Spinal cord (tissue), 10 donors: Measurements from ENCODE around the gene CLMN. TPM values are rescaled to one million over a fixed set of nuclear protein-coding genes. Genes with fewer than 3 reads are reported as not detected.

ENCODE experiments used
- DNase-seq, 6 donors: peaks; one replicate each; pipeline versions ENCODE4 v3.0.0 to v3.0.0-alpha.2; 2013 to 2015; ENCODE audit warnings: low spot score in 6 of 6, low read depth in 4 of 6
- H3K27ac ChIP-seq: one replicate; pipeline ENCODE4 v1.5.1; 2013; ENCODE audit warnings: low read depth, low read length, control low read depth
- H3K27me3 ChIP-seq: one replicate; pipeline ENCODE4 v1.6.1; 2013; ENCODE audit warnings: low read length; ENCODE audit not compliant: control insufficient read depth, insufficient read depth
- H3K36me3 ChIP-seq: one replicate; pipeline ENCODE4 v1.6.1; 2013; ENCODE audit warnings: low read length; ENCODE audit not compliant: control insufficient read depth, insufficient read depth
- H3K4me1 ChIP-seq: one replicate; pipeline ENCODE4 v1.6.1; 2013; ENCODE audit warnings: low read length; ENCODE audit not compliant: control insufficient read depth, insufficient read depth
- H3K4me3 ChIP-seq: one replicate; pipeline ENCODE4 v1.5.1; 2013; ENCODE audit warnings: low read depth, low read length, control low read depth
- H3K9me3 ChIP-seq: one replicate; pipeline ENCODE4 v1.6.1; 2013; ENCODE audit warnings: low read length; ENCODE audit not compliant: control insufficient read depth, insufficient read depth
- WGBS: methylation state at CpG from one replicate; pipeline ENCODE4 v1.1.5; 2013; ENCODE audit warnings: missing lambda C conversion rate; ENCODE audit not compliant: insufficient coverage; 5-methylcytosine and 5-hydroxymethylcytosine counted together
- polyA plus RNA-seq, 2 donors: library from polyadenylated mRNA; unstranded; fragments of 120-200 nt; gene quantifications; one replicate each; pipeline ENCODE4 v1.2.1, GENCODE V29; 2013; ENCODE audit not compliant: insufficient read length in 2 of 2
- total RNA-seq, 2 donors: library from RNA; depleted of rRNA in 1 of 2; stranded (reverse); fragments of 120-200 nt in 1 of 2; fragments of >200 nt in 1 of 2; gene quantifications; one replicate each; pipeline versions ENCODE4 v1.2.3 to v1.2.4, GENCODE V29; 2013 to 2014
- donor health status: healthy.

CLMN gene
- total and polyA plus RNA-seq, 4 donors, result 4.1 to 18.8 (median 8.6) TPM

- no peak overlapping the region for H3K4me3 ChIP-seq
- H3K9me3 ChIP-seq, result no peaks in the 10 kb centered on the region
- no peaks in the 10 kb centered on the region for H3K36me3 ChIP-seq
- WGBS, result 58% methylated on average over 7 of the region's 8 CpGs
- peaks cover 41% of the 10 kb centered on the region for H3K4me1 ChIP-seq
- no peak overlapping the region for H3K27ac ChIP-seq
- peaks cover 2% of the 10 kb centered on the region for H3K27me3 ChIP-seq
- DNase-seq, result no peak
Observed at GRCh38 chr14:95316821-95317220, 2.9 kb downstream of the CLMN start.

GRCh38 chr14:95315579-95315978 lies 4.1 kb downstream of the CLMN start:
- 90% methylated on average over 7 of the region's 7 CpGs for WGBS
- H3K9me3 ChIP-seq, result no peaks in the 10 kb centered on the region
- no peaks in the 10 kb centered on the region for H3K36me3 ChIP-seq
- H3K27ac ChIP-seq, result no peak overlapping the region
- H3K27me3 ChIP-seq, result peaks cover 2% of the 10 kb centered on the region
- DNase-seq, result no peak
- peaks cover 36% of the 10 kb centered on the region for H3K4me1 ChIP-seq
- H3K4me3 ChIP-seq, result no peak overlapping the region

- peaks cover 34% of the 10 kb centered on the region for H3K4me1 ChIP-seq
- DNase-seq, result no peak
- peaks cover 2% of the 10 kb centered on the region for H3K27me3 ChIP-seq
- H3K4me3 ChIP-seq, result no peak overlapping the region
- H3K27ac ChIP-seq, result no peak overlapping the region
- H3K9me3 ChIP-seq, result no peaks in the 10 kb centered on the region
- no peaks in the 10 kb centered on the region for H3K36me3 ChIP-seq
- WGBS, result 95% methylated on average over 6 of the region's 6 CpGs
Observed at GRCh38 chr14:95315156-95315555, 4.6 kb downstream of the CLMN start.

DNA sequence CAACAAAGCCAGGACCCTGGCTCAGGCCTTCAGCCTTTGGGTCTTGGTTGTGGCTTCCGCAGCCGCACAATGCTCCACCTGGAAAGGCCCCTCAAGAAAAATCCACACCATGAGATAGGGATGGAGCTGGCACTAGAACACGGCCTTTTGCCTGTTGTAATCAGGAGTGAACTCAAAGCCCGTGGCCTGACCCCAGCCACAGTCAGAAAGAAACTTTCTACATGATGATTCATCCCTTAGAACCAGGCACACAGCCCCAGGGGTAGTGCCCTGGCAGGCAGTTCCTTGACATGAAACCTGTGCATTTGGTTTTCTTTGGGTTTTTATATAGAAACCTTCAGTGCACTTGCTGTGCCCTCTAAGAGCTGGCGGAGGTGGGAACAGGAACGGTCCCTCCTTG lies 5.1 kb downstream of the CLMN start:
- Histone ChIP-seq H3K4me1 (peaks cover 32% of the 10 kb centered on the region), H3K27ac (no peak overlapping the region), H3K27me3 (peaks cover 2% of the 10 kb centered on the region), H3K36me3 (no peaks in the 10 kb centered on the region), H3K4me3 (no peak overlapping the region), H3K9me3 (no peaks in the 10 kb centered on the region)
- 86% methylated on average over 5 of the region's 6 CpGs for WGBS
- no peak for DNase-seq

DNA sequence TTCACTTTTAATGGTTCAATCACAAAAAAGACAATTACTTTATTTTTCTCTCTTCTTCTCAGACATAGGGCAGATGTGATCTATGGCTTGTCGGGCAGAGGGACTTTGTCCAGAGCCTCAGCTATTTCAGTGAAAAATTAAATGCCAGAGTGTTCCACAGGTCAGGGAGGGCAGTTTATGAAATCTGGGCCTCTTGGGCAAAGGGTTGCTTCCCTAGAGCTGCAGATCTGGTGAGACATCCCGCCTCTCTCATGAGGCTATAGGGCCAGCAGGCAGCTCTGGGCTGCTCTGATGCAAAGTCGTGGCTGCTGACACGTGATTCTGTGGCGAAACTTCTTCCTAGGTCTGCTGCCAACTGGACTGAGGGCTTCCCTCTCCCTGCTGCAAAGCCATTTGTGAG lies 6.0 kb downstream of the CLMN start:
- H3K4me1 ChIP-seq, result peaks cover 25% of the 10 kb centered on the region
- no peaks in the 10 kb centered on the region for H3K36me3 ChIP-seq
- no peaks in the 10 kb centered on the region for H3K27me3 ChIP-seq
- WGBS, result 60% methylated on average over 5 of the region's 5 CpGs
- no peak for DNase-seq
- no peak overlapping the region for H3K4me3 ChIP-seq
- H3K9me3 ChIP-seq, result no peaks in the 10 kb centered on the region
- H3K27ac ChIP-seq, result peak overlapping the region; percentile 4

DNA sequence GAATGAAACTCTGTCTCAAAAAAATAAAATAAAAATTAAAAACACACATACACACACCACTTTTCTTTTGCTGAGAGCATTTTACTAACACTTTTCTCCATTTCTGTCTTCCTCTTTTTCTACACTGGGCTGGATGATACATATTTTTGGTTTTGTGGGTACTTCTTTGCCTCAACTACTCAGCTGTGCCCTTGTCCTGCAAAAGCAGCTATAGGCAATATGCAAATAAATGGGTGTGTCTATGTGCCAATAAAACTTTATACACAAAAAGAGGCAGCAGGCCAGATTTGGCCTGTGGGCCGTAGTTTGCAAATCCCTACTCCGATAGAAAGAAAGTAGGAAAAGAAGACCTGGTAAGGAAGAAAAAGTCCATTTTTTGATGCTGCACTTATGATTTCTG lies 6.5 kb downstream of the CLMN start:
- Histone ChIP-seq H3K9me3 (no peaks in the 10 kb centered on the region), H3K4me1 (peaks cover 25% of the 10 kb centered on the region), H3K4me3 (no peak overlapping the region), H3K36me3 (no peaks in the 10 kb centered on the region), H3K27ac (no peak overlapping the region), H3K27me3 (no peaks in the 10 kb centered on the region)
- DNase-seq, result no peak
- WGBS, result no CpG with 5 or more reads among the region's 2 CpGs

DNA sequence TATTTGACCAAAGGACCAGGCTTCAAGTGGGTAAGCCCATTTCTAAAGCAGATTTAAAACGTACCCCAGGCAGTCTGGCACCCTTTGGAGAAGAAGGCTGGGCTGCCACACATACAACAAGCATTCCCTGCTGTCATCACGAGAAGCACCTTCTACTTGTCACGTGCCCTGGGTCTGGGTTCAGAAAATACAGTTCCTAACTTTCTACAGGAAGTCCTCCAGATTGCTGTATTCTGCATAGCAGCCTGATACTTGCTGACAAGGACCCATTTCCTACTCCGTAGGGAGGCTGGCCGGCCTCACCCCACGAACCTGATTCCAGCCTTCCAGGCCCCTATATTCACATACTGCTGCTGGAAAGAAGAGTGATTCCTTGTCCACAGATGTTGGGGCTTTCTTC lies 7.4 kb downstream of the CLMN start:
- Histone ChIP-seq H3K27me3 (no peaks in the 10 kb centered on the region), H3K27ac (no peak overlapping the region), H3K4me1 (peaks cover 30% of the 10 kb centered on the region), H3K36me3 (no peaks in the 10 kb centered on the region), H3K4me3 (no peak overlapping the region), H3K9me3 (no peaks in the 10 kb centered on the region)
- 83% methylated on average over 5 of the region's 6 CpGs for WGBS
- no peak for DNase-seq

- Histone ChIP-seq H3K27me3 (no peaks in the 10 kb centered on the region), H3K9me3 (no peaks in the 10 kb centered on the region), H3K36me3 (no peaks in the 10 kb centered on the region), H3K4me3 (no peak overlapping the region), H3K4me1 (peaks cover 27% of the 10 kb centered on the region), H3K27ac (no peak overlapping the region)
- no peak for DNase-seq
- 88% methylated on average over 7 of the region's 7 CpGs for WGBS
Observed at GRCh38 chr14:95311752-95312151, 8.0 kb downstream of the CLMN start.

DNA sequence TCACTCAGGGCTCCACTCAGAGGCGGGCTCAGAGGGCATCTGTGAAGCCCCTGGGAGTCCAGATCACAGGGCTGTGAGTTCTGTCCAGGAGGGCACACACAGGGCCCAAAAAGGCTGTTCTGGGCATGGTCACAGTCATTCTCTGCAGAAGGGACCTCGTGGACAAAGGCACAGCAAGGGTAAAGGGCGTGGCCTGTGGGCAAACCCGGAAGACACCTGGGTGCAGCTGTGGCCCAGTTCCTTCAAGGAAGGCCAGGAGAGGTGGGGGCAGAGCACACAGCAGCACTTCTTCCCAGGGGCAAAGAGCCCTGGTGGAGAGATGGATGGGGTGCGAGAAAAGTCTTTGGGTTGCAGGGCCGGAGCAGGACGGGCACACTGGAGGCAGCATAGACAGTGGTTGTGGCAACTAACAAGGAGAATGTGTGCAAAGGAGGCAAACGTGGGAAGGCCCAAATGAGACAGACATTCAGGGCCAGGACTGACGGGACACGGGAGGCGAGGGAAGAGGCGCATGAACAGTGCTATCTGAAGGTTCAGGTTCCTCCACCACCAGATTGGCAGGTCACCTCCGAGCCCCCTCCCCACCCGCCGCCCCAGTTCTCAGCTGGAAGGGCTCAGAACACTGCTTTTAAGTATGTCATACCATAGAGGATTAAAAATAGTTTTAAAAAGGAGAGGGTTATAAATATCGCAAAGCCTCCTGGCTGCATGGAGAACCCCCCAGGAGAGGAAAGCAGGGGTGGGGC lies 8.9 kb downstream of the CLMN start:
- Histone ChIP-seq H3K27me3 (no peaks in the 10 kb centered on the region), H3K36me3 (no peaks in the 10 kb centered on the region), H3K27ac (no peak overlapping the region), H3K9me3 (no peaks in the 10 kb centered on the region), H3K4me3 (no peak overlapping the region), H3K4me1 (peaks cover 26% of the 10 kb centered on the region)
- DNase-seq, result no peak
- WGBS, result 96% methylated on average over 12 of the region's 16 CpGs

GRCh38 chr14:95309261-95310051 lies 10.3 kb downstream of the CLMN start:
- Histone ChIP-seq H3K27me3 (no peaks in the 10 kb centered on the region), H3K9me3 (no peaks in the 10 kb centered on the region), H3K4me1 (peaks cover 17% of the 10 kb centered on the region), H3K36me3 (no peaks in the 10 kb centered on the region), H3K27ac (no peak overlapping the region), H3K4me3 (no peak overlapping the region)
- 92% methylated on average over 8 of the region's 10 CpGs for WGBS
- DNase-seq, result no peak
